Measurements from ENCODE around the gene PDE6A. TPM values are rescaled to one million over a fixed set of nuclear protein-coding genes. Genes with fewer than 3 reads are reported as not detected.
"Not testable (repeated sequence)": the region's sequence is repeated elsewhere in the genome, so short reads cannot be mapped to it uniquely, and the experiment has no call there.

Gene PDE6A
- total RNA-seq, 2 donors from 2014 or later = 4.2 to 4.7 TPM

- ATAC-seq (peak; percentile 23), DNase-seq (no peak)
- intact Hi-C loops (cut with DNase I, micrococcal nuclease) = no loop called here
These were observed 12.1 kb upstream of the PDE6A start for GRCh38 chr5:149956685-149957084.

GRCh38 chr5:149954798-149955197, 10.2 kb upstream of the PDE6A start:
- no peak for DNase-seq
- ATAC-seq = no peak
- intact Hi-C loops (cut with DNase I, micrococcal nuclease) = no loop called here

- intact Hi-C loops (cut with DNase I, micrococcal nuclease) = no loop called here
- DNase-seq = no peak
- ATAC-seq = no peak
These were observed 9.0 kb upstream of the PDE6A start for GRCh38 chr5:149953436-149954121.

GRCh38 chr5:149951138-149951749, 6.7 kb upstream of the PDE6A start:
- intact Hi-C loops (cut with DNase I, micrococcal nuclease) = no loop called here
- ATAC-seq (peak; percentile 77), DNase-seq (no peak)

- intact Hi-C loops (cut with DNase I, micrococcal nuclease) = no loop called here
- ATAC-seq (no peak), DNase-seq (no peak)
These were observed 4.4 kb upstream of the PDE6A start for GRCh38 chr5:149948993-149949392.

- DNase-seq (peak; percentile 66 to 88), ATAC-seq (peak; percentile 92)
- intact Hi-C loops (cut with DNase I, micrococcal nuclease) = no loop called here
These were observed 1.5 kb upstream of the PDE6A start for GRCh38 chr5:149946118-149946517.

- DNase-seq; ATAC-seq; intact Hi-C loops (cut with DNase I, micrococcal nuclease): not testable (repeated sequence)
These were observed 1.2 kb downstream of the PDE6A start for GRCh38 chr5:149943177-149943949.

- peak in 1 of 2 donors; percentile 60 for DNase-seq
- intact Hi-C loops (cut with DNase I, micrococcal nuclease); ATAC-seq: not testable (repeated sequence)
These were observed 1.8 kb downstream of the PDE6A start for GRCh38 chr5:149942741-149943169.

GRCh38 chr5:149942199-149942598, 2.4 kb downstream of the PDE6A start:
- intact Hi-C loops (cut with DNase I, micrococcal nuclease) = no loop called here
- no peak for ATAC-seq
- DNase-seq = no peak

GRCh38 chr5:149941795-149942194, 2.8 kb downstream of the PDE6A start:
- intact Hi-C loops (cut with DNase I, micrococcal nuclease) = no loop called here
- no peak for DNase-seq
- ATAC-seq = no peak

- DNase-seq (no peak), ATAC-seq (no peak)
- intact Hi-C loops (cut with DNase I, micrococcal nuclease) = no loop called here
These were observed 3.5 kb downstream of the PDE6A start for GRCh38 chr5:149940941-149941644.

GRCh38 chr5:149940077-149940574, 4.5 kb downstream of the PDE6A start:
- intact Hi-C loops (cut with DNase I, micrococcal nuclease) = no loop called here
- DNase-seq (no peak), ATAC-seq (no peak)

GRCh38 chr5:149939546-149939945, 5.0 kb downstream of the PDE6A start:
- DNase-seq (no peak), ATAC-seq (peak; percentile 65)
- intact Hi-C loops (cut with DNase I, micrococcal nuclease) = no loop called here

GRCh38 chr5:149938791-149939358, 5.7 kb downstream of the PDE6A start:
- intact Hi-C loops (cut with DNase I, micrococcal nuclease) = no loop called here
- ATAC-seq = peak; percentile 17

GRCh38 chr5:149938279-149938678, 6.3 kb downstream of the PDE6A start:
- intact Hi-C loops (cut with DNase I, micrococcal nuclease) = no loop called here
- DNase-seq (peak; percentile 80 to 83), ATAC-seq (peak; percentile 49)

More at GRCh38 chr5:149938791-149939358, 5.7 kb downstream of the PDE6A start:
- DNase-seq = no peak

GRCh38 chr5:149937610-149938009, 7.0 kb downstream of the PDE6A start:
- no peak for DNase-seq
- ATAC-seq = peak; percentile 79
- intact Hi-C loops (cut with DNase I, micrococcal nuclease) = no loop called here

GRCh38 chr5:149936700-149937091, 7.9 kb downstream of the PDE6A start:
- ATAC-seq = peak; percentile 4
- intact Hi-C loops (cut with DNase I, micrococcal nuclease) = no loop called here
- DNase-seq = no peak

GRCh38 chr5:149936044-149936699, 8.4 kb downstream of the PDE6A start:
- ATAC-seq = no peak
- no peak for DNase-seq
- intact Hi-C loops (cut with DNase I, micrococcal nuclease) = no loop called here

All from left colon (tissue), 2 donors.